ENCODE measurements around the gene TSSK2. TPM values are rescaled to one million over a fixed set of nuclear protein-coding genes. Genes with fewer than 3 reads are reported as not detected.

Gene TSSK2
- total RNA-seq, 1 experiment from 2014 or later: not detected

GRCh38 chr22:19137384-19138216 is 6.5 kb downstream of the TSSK2 start:
- no peaks in the 10 kb centered on the region for H3K4me1 ChIP-seq (ENCODE audit: control insufficient read depth, insufficient read depth, low read length)
- no peak overlapping the region for H3K27ac ChIP-seq (ENCODE audit: low read length)
- H3K4me3 ChIP-seq (ENCODE audit: low read depth in 2 of 2, low read length in 2 of 2): no peak overlapping the region
- H3K27me3 ChIP-seq (ENCODE audit: control insufficient read depth, insufficient read depth, low read length): no peaks in the 10 kb centered on the region
- DNase-seq (ENCODE audit: low read depth, low spot score) (no peak), ATAC-seq (no peak)
- ChIA-PET POLR2A (interaction anchor here (0.5 kb wide), 1 partner anchor 131 kb away, joined by 7 read pairs; no protein-coding TSS in a partner anchor), CTCF (interaction anchor here (0.5 kb wide), 1 partner anchor 114 kb away, joined by 3 read pairs; no protein-coding TSS in a partner anchor)
- in situ Hi-C loops (cut with HindIII; ENCODE audit: low pct_unique_long_range_greater_than_20kb, low sequenced_read_pairs) (no loop called here), intact Hi-C loops (cut with micrococcal nuclease; ENCODE audit: unreplicated experiment) (no loop called here)
- no peaks in the 10 kb centered on the region for H3K9me3 ChIP-seq (ENCODE audit: control insufficient read depth, insufficient read depth, low read depth, low read length)
- peaks cover 2% of the 10 kb centered on the region; the same call in 1 of the 2 replicates for H3K36me3 ChIP-seq (ENCODE audit: control insufficient read depth, insufficient read depth, low read length)
- TF ChIP-seq TCF7L2 (IDR thresholded peaks at IDR 0.05; ENCODE audit: low read depth, low read length) (no peak), REST (IDR thresholded peaks at IDR 0.05; ENCODE audit: insufficient read depth in 1 of 2, low read depth in 2 of 2, low read length in 1 of 2) (no peak), POLR2AphosphoS5 (IDR thresholded peaks at IDR 0.05; ENCODE audit: low read depth, low read length) (no peak), SIN3A (IDR thresholded peaks at IDR 0.05; ENCODE audit: borderline replicate concordance, insufficient read depth, low read depth, low read length) (no peak), CTCF (IDR thresholded peaks at IDR 0.05) (no peak)
- BruUV-seq (replicated peaks): no TSS peak

GRCh38 chr22:19138217-19139000 is 7.3 kb downstream of the TSSK2 start:
- BruUV-seq (replicated peaks): no TSS peak
- in situ Hi-C loops (cut with HindIII; ENCODE audit: low pct_unique_long_range_greater_than_20kb, low sequenced_read_pairs) (no loop called here), intact Hi-C loops (cut with micrococcal nuclease; ENCODE audit: unreplicated experiment) (no loop called here)
- TF ChIP-seq SIN3A (IDR thresholded peaks at IDR 0.05; ENCODE audit: borderline replicate concordance, insufficient read depth, low read depth, low read length) (no peak), POLR2AphosphoS5 (IDR thresholded peaks at IDR 0.05; ENCODE audit: low read depth, low read length) (no peak), TCF7L2 (IDR thresholded peaks at IDR 0.05; ENCODE audit: low read depth, low read length) (no peak), CTCF (IDR thresholded peaks at IDR 0.05) (no peak), REST (IDR thresholded peaks at IDR 0.05; ENCODE audit: insufficient read depth in 1 of 2, low read depth in 2 of 2, low read length in 1 of 2) (no peak)
- Histone ChIP-seq H3K4me3 (ENCODE audit: low read depth in 2 of 2, low read length in 2 of 2) (no peak overlapping the region), H3K9me3 (ENCODE audit: control insufficient read depth, insufficient read depth, low read depth, low read length) (no peaks in the 10 kb centered on the region), H3K36me3 (ENCODE audit: control insufficient read depth, insufficient read depth, low read length) (peaks cover 2% of the 10 kb centered on the region; the same call in 1 of the 2 replicates), H3K27ac (ENCODE audit: low read length) (no peak overlapping the region), H3K27me3 (ENCODE audit: control insufficient read depth, insufficient read depth, low read length) (no peaks in the 10 kb centered on the region), H3K4me1 (ENCODE audit: control insufficient read depth, insufficient read depth, low read length) (no peaks in the 10 kb centered on the region)
- ATAC-seq: no peak
- CTCF ChIA-PET: no interaction called here
- POLR2A ChIA-PET: no interaction called here
- no peak for DNase-seq (ENCODE audit: low read depth, low spot score)
